GM21529 (cell line): ENCODE results near the gene VRTN.
A peak's percentile ranks its signal among the peaks of the same experiment; 100 is the strongest.

Experiments used
- ATAC-seq: cut with Tn5 transposase; IDR thresholded peaks from one replicate; pipeline ENCODE4 v1.9.1; 2021; ENCODE audit not compliant: unreplicated experiment

VRTN gene

GRCh38 chr14:74392616-74393570 is 44.6 kb downstream of the VRTN start:
- no peak for ATAC-seq

GRCh38 chr14:74394549-74394948 is 46.3 kb downstream of the VRTN start:
- ATAC-seq: no peak

- ATAC-seq: no peak
These were observed 46.8 kb downstream of the VRTN start for GRCh38 chr14:74395094-74395493.

GRCh38 chr14:74400031-74400685 is 51.9 kb downstream of the VRTN start:
- no peak for ATAC-seq

GRCh38 chr14:74400919-74401503 is 52.7 kb downstream of the VRTN start:
- ATAC-seq: peak; percentile 14

GRCh38 chr14:74401504-74402241 is 53.4 kb downstream of the VRTN start:
- peak; percentile 81 for ATAC-seq

GRCh38 chr14:74402401-74403251 is 54.4 kb downstream of the VRTN start:
- no peak for ATAC-seq

GRCh38 chr14:74403619-74404417 is 55.5 kb downstream of the VRTN start:
- no peak for ATAC-seq

- no peak for ATAC-seq
These were observed 56.2 kb downstream of the VRTN start for GRCh38 chr14:74404435-74404834.

- ATAC-seq: no peak
These were observed 57.4 kb downstream of the VRTN start for GRCh38 chr14:74405663-74406062.

GRCh38 chr14:74407021-74407800 is 58.9 kb downstream of the VRTN start:
- ATAC-seq: no peak

GRCh38 chr14:74407801-74408154 is 59.5 kb downstream of the VRTN start:
- no peak for ATAC-seq

- no peak for ATAC-seq
These were observed 60.6 kb downstream of the VRTN start for GRCh38 chr14:74408870-74409269.

GRCh38 chr14:74409441-74409840 is 61.2 kb downstream of the VRTN start:
- ATAC-seq: no peak
